Neural progenitor cell (in vitro differentiated cells): ENCODE data around the gene FAM180A.

Experiments
- EZH2phosphoT487 ChIP-seq: fragments of 200-600 bp; sonication (generic); IDR thresholded peaks from 2 replicates; pipeline ENCODE4 v1.6.1; 2017; ENCODE audit warnings: antibody characterized with exemption
- TF ChIP-seq, protein P1 (sequence below): fragments of 200-600 bp; sonication (generic); IDR thresholded peaks from 2 replicates; pipeline ENCODE4 v1.5.1; 2017; ENCODE audit warnings: antibody characterized with exemption, mild to moderate bottlenecking

- TF ChIP-seq, protein P1, sequence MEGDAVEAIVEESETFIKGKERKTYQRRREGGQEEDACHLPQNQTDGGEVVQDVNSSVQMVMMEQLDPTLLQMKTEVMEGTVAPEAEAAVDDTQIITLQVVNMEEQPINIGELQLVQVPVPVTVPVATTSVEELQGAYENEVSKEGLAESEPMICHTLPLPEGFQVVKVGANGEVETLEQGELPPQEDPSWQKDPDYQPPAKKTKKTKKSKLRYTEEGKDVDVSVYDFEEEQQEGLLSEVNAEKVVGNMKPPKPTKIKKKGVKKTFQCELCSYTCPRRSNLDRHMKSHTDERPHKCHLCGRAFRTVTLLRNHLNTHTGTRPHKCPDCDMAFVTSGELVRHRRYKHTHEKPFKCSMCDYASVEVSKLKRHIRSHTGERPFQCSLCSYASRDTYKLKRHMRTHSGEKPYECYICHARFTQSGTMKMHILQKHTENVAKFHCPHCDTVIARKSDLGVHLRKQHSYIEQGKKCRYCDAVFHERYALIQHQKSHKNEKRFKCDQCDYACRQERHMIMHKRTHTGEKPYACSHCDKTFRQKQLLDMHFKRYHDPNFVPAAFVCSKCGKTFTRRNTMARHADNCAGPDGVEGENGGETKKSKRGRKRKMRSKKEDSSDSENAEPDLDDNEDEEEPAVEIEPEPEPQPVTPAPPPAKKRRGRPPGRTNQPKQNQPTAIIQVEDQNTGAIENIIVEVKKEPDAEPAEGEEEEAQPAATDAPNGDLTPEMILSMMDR, result no peak
- no peak for TF ChIP-seq EZH2phosphoT487
Measured at GRCh38 chr7:135747366-135747765, 1.2 kb downstream of the FAM180A start.
